Measurements from ENCODE around the gene RASL10A.

RASL10A gene

DNA sequence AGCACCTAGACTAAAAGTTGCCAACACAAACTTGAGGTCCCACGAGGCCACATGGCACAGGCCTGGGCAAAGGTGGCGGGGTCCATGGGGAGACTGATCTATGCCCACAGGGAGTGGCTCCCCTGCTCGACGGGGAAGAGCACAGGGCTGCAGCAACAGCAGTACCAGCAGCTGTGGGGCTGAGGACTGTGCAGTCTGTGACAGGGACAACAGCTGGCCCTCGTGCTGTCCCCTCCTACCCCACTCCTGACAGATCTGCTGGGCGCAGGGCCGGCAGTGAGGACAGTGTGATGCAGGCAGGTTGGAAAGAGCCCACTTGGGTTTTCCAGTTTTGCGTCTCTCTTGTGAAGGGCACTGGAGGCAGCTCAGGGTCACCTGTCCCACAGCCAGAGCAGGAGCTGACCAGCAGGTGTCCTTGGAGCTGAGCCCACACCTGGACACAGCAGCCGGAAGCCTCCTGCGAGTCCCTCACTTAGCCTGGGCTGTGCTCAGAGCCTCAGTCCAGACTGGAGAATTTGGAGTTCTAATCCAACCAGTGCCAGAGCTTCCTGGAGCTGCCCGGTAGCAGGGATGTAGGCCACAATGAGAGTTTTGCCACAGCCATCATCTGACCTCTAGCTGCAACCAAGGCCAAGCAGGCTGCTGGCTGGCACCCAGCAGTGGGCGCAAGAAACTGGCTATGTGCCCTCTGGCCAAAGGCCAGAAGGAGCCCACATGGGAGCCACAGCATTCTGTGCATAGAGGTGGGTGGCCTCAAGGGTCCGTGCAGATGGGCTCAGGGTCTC, 12.6 kb downstream of the RASL10A start:
- no peak for DNase-seq

DNA sequence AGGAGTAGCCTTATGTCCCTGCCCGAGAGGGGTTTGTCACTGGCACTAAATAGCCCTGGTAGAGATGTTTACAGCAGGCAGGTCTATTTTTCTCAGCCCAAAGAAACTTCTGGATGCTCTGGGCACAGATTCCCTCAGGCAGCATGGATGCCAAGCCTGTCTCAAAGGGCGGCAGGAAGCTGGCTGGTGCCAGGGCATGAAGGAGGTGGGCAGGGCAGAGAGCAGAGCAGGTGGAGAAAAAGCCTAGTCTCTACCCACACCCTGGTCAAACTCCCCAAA, 13.2 kb downstream of the RASL10A start:
- DNase-seq, result no peak

DNA sequence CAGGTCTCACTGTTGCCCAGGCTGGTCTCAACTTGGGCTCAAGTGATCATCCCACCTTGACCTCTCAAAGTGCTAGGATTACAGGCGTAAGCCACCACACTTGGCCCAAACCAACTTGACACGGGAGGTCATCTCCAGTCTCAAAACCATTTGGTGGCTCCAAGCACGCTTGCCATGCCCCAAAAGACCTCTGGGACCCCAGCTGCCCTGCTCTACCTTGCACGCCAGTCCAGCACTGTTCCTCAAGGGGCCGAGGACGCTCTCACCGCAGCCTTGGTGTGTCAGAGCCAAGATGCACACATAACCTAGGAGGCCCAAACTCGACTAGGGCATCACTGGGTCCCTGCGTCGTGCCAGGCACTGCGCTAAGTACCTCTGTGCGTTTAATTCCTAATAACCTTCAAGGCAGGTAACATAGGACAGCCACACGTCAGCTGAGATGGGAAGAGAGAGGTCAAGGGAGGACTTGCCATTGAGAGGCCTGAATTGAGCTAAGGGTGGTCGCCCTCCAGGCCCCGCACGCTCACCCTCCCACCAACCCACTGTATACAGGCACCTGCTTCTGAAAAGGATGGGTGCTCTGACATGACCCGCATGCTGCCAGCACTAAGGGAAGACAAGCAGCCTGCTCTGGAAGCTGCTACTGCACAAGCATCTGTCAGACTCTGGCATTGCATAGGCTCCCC, 13.6 kb downstream of the RASL10A start:
- DNase-seq, result no peak

DNA sequence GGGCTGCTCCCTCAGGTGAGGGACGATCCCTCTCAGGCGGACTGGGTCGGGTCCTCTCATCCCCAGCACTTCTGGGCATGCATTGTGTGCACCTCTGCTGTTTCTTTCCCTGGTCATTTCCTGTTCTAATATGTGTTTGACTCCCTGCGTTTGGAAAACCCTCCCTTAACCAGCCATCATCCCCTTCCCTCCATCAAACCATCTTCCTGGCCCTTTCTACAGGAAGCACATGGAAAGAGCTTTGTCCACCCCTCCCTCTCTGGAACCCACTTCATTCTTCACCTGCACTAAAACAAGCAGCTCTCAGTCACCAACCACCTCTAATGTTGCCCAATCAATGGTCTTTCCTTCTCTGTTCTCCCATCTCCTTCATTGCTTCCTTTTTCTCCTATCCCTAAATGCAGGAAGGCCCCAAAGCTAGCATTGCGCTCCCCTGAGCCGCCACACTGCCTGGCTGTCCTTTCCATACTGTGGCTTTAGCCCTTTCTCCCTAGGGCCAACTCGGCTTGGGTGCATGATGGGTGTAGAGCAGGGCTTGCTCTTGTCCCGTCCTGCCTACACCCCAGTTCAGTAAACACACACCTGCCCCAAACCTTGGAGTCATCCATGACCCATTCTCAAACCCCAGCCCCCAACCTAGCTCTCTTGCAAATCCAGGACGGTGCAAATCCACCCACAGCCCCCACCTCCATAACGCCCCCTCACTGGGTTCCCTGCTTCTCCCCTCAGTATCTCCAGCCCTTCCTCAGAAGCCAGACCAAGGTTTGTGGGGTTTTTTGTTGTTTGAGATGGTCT, 14.5 kb downstream of the RASL10A start:
- no peak for DNase-seq

DNA sequence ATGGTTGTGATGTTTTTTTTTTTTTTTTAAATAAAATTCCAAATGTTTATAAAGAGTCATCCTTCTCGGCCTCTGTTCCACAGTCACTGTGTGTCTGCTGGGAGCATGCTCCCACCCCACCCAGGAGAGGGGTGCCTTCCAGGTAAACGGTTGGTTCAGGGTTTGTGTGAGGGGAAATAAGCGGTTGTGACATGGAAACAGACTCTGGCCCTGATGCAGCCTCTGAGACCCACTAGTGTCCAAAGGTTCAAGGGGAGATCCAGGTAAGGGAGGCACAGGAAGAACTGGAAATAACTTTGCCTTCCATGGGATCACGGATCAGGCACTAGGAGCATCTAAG, 15.1 kb downstream of the RASL10A start:
- DNase-seq, result no peak

DNA sequence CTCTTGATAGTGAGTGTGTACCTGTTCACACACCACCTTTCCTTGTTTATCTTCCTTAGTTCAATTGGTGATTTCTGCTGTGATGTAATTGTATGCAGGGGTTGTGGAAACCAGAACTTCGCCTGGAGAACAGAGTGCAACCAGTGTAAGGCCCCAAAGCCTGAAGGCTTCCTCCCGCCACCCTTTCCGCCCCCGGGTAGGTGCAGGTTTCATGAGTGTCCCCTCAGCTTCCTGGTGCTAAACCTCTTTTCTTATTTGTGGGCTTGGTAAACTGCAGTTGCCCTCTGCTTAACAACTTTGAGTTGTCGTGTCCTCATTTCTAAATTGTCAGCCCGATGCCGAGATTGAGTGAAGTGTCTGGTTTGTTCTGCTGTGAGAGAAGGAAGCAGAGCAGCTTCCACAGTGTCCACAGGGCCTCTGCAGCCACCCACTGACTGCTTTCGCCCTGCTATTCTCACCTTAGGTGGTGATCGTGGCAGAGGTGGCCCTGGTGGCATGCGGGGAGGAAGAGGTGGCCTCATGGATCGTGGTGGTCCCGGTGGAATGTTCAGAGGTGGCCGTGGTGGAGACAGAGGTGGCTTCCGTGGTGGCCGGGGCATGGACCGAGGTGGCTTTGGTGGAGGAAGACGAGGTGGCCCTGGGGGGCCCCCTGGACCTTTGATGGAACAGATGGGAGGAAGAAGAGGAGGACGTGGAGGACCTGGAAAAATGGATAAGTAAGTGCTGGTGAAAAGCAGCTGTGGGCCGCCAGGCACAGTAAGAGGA, 16.2 kb downstream of the RASL10A start:
- DNase-seq, result no peak

DNA sequence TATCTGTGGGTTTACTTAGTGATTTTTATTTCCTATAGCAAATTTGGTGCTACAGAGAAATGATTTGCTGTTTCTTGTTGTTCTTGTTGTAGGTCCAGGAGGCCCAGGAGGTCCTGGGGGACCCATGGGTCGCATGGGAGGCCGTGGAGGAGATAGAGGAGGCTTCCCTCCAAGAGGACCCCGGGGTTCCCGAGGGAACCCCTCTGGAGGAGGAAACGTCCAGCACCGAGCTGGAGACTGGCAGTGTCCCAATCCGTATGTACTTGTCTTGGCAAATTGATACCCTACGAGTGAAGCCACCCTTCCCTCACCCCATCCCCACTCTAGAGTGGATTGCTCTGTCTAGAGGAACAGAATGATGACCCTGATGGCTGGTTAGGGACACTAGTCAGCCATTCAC, 16.9 kb downstream of the RASL10A start:
- no peak for DNase-seq

DNA sequence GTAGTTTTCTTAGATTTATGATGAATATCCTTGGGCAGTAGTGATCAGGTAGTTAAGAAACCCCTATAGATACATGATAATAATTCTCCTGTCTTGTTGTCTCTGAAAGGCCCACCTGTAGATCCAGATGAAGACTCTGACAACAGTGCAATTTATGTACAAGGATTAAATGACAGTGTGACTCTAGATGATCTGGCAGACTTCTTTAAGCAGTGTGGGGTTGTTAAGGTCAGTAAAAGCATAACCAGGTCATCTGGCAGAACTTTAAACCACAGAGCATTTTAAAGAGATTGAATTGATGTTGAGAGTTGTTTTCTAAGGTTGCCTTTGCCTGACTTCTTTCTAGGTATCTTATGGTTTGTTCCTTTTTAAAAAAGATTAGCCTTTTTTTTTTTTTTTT, 23.1 kb downstream of the RASL10A start:
- DNase-seq, result no peak

DNA sequence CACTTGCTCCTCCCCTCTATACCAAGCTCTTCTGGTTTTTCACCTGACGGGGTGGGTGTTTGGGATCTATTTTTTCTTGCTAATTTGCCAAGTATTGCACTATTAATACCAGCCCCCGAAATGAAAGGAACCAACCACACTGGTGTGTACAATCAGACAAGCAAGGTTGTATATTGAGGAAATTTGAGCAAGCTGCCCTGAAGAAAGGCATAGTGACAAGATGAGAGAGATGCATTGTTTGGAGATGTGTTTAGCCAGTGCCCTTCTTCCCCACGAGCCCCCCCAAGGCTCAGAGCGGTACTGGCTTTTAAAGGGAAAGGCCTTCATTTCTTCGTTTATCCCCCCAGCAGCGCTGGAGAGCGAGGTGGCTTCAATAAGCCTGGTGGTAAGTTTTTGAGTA, 24.3 kb downstream of the RASL10A start:
- DNase-seq, result no peak

DNA sequence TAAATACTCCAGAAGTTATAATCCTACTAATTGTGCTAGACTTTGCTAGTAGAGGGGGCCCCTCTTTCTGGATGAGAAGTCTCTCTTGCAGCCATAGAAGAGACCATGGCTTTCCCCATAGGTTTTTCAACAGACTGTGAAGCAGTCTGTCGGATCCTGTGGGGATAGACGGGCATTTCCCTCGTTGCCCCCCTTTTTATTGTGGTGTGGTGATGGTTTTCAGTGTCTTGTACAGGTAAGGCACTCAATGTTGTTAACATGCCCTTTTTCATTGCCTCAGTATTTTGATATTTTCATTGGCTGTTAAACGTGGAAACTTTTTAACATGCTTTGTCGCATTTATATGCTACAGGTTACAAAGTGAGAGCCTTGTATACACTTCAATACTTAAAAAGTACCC, 25.4 kb downstream of the RASL10A start:
- no peak for DNase-seq

DNA sequence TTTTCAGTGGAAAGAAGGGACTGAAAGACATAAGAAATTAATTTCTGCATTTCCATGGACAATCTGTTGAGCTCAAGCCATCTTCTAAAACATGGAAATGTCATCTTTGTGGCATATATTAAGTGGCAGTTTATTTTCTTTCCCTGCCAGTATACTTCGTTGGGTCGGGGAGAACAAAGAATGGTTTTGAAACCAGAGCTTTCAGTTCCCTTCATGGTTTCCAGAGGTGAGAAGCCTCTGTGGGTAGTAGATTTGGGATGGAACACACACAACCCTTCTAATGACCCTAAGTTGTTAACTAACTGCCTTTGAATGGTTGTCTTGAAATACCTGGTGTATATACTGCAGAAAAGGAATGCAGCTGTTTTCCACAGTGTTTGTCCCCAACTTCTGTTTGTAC, 26.7 kb downstream of the RASL10A start:
- no peak for DNase-seq

DNA sequence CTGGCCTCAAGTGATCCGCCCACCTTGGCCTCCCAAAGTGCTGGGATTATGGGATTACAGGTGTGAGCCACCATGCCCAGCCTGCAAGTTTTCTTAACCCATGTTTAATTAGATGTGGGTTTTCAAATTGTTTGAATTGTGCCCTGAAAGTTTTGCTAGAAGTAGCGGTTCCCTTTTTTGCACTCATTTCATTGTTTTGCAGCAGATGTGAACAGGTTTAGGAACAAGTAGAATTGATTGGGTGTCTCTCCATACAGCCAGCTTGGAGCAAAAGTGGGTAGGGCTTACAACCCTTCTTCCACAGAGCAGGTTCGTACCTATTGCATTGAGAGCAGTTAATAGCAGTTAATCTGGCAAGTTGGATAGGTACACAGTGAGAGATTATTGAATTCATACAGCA, 31.3 kb downstream of the RASL10A start:
- no peak for DNase-seq

DNA sequence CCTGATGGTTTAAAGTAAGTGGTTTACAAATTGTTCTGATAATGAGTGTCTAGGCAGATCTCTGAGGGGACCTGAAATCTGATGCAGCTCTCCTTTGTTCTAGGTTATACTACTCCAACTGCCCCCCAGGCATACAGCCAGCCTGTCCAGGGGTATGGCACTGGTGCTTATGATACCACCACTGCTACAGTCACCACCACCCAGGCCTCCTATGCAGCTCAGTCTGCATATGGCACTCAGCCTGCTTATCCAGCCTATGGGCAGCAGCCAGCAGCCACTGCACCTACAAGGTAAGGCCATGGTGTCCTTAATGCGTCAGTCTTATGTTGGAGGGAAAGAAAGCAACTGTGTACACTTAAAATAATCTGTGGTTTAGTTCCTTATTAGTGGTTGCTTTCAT, 37.6 kb downstream of the RASL10A start:
- DNase-seq, result no peak

DNA sequence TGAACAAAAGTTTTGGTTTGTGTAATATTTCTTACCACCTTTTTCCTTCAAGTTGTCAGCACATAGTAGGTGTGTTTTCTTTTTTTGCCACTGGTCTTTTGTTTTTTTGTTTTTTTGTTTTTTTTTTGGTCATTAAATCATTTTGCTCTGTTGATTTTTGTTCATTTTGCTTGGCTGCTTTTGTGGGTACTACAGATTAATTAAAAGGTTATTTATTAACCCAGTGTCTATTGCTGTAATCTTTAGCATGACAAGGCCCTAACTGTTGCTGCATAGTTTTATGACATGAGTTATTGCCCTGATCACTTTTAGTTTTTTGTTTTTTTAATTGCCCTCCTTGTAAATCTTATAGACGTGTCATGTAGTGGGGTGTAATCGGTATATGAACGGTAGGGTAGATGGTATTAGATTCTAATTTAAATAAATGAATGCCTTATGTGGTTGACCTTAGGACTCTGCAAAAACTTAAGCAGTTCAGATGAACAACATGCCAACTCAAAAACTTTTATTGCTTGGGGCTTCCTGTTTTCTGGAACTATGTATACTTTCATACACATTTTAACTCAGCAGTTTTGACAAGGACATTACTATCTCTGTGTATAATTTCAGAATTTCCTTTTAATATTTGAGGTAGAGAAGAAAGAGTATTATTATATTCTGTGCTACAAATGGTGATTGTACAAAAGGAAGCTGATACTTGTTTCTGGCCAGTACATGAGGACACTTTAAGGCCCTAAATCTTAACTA, 39.5 kb downstream of the RASL10A start:
- DNase-seq, result no peak

DNA sequence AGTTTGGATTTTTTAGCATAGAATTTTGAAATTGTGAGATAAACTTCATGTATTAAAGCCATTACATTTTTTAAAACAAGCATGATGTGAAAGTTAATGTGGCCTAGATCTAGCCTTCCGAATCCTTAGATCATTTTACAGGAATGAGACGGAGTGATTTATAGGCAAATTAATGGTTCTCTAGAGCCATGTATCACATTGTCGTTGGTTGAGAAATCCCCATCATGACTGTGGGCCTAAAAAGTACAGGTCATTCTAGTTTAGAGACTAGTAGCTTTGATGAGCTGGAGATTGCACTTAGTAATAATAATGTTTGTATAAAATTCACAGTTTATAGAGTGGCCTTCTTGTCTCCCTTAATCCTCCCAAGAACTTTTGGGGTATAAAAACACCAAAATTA, 40.3 kb downstream of the RASL10A start:
- no peak for DNase-seq

DNA sequence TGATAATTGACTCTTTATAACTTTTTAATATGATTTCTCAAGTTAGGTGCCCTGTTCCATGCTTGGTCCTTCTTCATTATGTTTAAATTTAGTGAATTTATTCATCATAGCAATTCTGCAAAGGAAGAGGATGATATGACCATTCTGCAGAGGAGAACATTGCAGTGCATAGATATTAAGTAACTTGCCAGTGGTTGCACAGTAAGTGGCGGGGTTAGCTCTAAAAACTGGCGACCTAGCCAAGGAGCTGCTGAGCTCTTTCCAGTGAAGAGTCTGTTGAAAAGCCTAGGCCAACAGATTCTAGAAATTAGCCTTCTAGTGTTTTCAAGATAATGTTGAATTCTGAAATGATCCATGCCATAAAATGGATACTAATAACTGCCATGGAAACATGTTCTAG, 42.9 kb downstream of the RASL10A start:
- DNase-seq, result no peak

DNA sequence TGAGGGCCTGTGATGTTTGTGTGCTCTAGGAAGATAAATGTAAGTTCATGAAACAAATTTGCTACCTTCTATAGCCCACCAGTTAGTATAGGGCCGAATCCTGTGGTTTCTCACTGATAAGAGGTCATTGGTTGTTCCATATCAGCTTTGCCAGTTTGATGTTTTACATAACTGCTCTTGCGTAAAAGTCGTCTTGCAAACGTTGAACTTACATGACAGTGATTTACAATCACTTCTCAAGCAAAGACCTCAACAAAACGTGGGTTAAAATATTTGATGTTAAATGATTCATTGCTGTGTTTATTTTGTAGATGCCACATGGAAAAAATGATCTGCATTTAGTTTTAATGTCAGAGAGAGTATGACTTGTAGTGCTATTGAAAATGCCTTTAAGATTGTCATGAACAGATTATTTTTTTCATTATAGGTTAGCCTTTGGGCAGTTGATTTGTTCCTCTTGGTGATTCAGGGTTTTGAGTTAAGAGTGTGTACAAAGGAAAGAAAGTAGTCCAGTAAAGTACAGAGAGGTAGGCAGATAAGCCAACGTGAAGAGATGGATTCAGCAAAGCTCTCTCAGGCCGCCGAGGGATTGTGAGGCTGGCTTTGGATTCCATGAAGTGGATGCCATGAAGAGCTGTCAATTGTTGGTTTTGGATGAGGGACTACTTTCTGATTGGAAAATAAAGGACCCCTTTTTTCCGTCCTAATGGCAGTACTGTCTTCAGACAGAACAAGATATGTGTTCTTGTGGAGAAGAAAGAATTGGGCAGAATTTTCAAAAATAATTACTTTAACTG, 44.8 kb downstream of the RASL10A start:
- no peak for DNase-seq

DNA sequence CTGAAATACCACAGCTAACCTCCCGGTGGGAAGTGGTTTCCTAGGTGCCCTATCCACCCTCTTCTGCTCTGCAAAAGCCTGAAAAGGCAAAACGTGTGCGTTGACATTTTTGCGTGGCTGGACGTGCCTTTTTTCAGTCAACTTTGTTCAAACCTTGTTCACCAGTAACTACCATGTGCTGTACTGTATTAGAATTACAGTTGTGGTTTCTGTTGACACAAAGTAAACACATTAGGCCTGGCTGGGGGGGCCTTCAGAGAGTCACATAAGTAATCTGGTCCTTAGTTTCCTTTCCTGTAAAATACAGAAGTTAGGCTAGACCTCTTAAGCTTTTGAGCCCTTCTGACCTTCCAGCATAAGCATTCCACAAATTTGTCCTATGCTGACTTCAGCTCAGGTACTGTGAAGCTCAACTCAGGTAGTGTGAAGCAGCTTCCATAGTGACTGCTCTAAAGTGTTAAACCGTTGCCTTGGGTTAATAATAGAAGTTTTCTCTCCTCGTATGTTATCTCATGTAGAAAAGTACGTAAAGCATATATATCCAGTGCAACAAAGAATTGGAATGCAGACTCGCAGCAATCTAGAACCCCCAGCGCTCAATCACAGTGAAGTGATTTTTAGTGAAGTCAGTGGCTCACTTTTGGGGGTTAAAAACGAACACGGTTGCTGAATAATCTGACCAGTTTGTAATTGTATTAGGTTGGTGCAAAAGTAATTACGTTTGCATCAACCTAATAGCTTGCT, 45.6 kb downstream of the RASL10A start:
- no peak for DNase-seq

DNA sequence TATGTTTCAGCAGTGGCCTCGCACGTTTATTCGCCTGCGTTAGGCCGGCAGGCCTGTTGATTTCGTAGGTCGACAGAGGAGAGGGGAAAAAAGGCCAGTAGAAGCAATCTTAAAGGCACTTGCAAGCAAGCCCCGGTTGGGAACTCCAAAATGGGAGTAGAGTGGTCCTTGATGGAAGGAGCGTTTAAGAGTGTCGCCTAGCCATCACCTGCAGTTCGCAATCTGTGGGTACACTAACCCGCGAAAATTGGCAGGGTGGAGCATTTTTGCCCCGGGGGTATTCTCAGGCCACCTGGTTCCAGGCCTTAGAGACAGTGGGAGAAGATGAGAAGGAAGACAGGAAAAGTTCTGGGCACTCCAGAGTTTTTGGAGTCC, 46.3 kb downstream of the RASL10A start:
- no peak for DNase-seq

DNA sequence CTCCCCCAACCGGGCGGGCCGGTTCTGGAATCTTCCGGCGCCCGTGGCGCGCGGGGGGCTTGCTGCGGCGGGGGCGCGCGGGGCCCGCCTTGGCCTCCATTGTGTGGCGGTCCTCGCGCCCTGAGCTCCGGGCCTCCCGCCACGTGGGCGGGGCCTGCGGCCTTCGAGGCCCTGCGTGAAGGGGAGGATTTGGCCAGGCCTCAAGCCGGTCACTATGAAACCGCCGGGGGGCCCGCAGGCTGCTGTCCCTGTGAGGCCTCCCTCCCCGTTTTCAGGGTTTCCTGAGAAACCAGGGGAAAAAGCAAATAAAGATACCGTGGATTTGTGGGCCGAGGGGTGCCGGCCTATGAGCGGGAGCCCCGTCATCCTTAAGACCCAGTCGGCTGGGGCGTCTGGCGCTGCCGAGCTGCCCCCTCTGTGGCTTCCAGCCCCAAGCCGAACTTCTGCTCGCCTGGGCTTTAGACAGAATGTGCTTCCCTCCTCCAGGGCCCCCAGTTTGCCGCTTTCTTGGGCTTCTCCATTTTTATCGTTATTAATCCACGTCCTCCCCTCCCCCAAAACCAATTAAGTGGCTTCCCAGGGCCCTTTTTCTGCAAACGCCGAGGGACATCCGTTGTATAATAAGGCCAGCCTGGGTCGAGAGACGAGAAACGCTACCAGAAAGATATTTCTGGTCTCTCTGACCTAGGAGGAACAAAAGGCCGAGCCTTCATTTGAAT, 46.8 kb downstream of the RASL10A start:
- no peak for DNase-seq

Data from GOT3 (cell line).